Coronary artery (tissue), 2 donors: ENCODE results near the gene MRPL24.

Experiments
- DNase-seq: peaks from one replicate; pipeline ENCODE4 v3.0.0-alpha.2; 2017; ENCODE audit warnings: low spot score
- H3K27ac ChIP-seq, 2 donors: fragments of 200-600 bp; sonication (generic); one replicate each; pipeline ENCODE4 v1.5.1; 2016 to 2019
- H3K4me3 ChIP-seq: fragments of 200-600 bp; sonication (generic); 2 replicates; pipeline ENCODE4 v1.5.1; 2016; ENCODE audit warnings: mild to moderate bottlenecking, moderate library complexity
- CTCF ChIP-seq: fragments of 200-600 bp; sonication (generic); IDR thresholded peaks from one replicate; pipeline ENCODE4 v1.5.1; 2019; ENCODE audit warnings: antibody characterized with exemption

MRPL24 gene

GRCh38 chr1:156777573-156777972 lies 36.7 kb upstream of the MRPL24 start:
- DNase-seq: no peak
- Histone ChIP-seq H3K27ac (no peak overlapping the region), H3K4me3 (no peak overlapping the region)
- TF ChIP-seq CTCF: no peak

GRCh38 chr1:156776942-156777341 lies 36.1 kb upstream of the MRPL24 start:
- DNase-seq: no peak
- TF ChIP-seq CTCF: no peak
- Histone ChIP-seq H3K4me3 (no peak overlapping the region), H3K27ac (no peak overlapping the region)

GRCh38 chr1:156775799-156776198 lies 34.9 kb upstream of the MRPL24 start:
- no peak for TF ChIP-seq CTCF
- no peak for DNase-seq
- H3K27ac ChIP-seq: no peak overlapping the region
- H3K4me3 ChIP-seq: no peak overlapping the region

GRCh38 chr1:156773607-156774006 lies 32.7 kb upstream of the MRPL24 start:
- no peak for TF ChIP-seq CTCF
- Histone ChIP-seq H3K27ac (peak overlapping the region; percentile 5 to 35), H3K4me3 (peak overlapping the region; percentile 27)
- DNase-seq: no peak

- Histone ChIP-seq H3K27ac (peak overlapping the region; percentile 5 to 35), H3K4me3 (peak overlapping the region; percentile 27)
- no peak for TF ChIP-seq CTCF
- DNase-seq: no peak
Measured at GRCh38 chr1:156772728-156773497, 32.0 kb upstream of the MRPL24 start.

GRCh38 chr1:156772222-156772621 lies 31.3 kb upstream of the MRPL24 start:
- no peak overlapping the region for H3K27ac ChIP-seq
- no peak for TF ChIP-seq CTCF

GRCh38 chr1:156768610-156769295 lies 27.9 kb upstream of the MRPL24 start:
- TF ChIP-seq CTCF: no peak
- Histone ChIP-seq H3K27ac (no peak overlapping the region), H3K4me3 (peak overlapping the region; percentile 92)
- DNase-seq: no peak

More at GRCh38 chr1:156772222-156772621, 31.3 kb upstream of the MRPL24 start:
- no peak overlapping the region for H3K4me3 ChIP-seq
- DNase-seq: no peak
